NCI-H187 treated with DMSO at 0.1 percent for 48 hours (cell line): ENCODE results near the gene NDUFV2.
A peak's percentile ranks its signal among the peaks of the same experiment; 100 is the strongest.

Experiments used
- DNase-seq: peaks from one replicate; lab custom pipeline; 2025; lab: John Stamatoyannopoulos, UW

Gene NDUFV2

GRCh38 chr18:9120796-9121195, 18.3 kb downstream of the NDUFV2 start:
- DNase-seq, result no peak

DNA sequence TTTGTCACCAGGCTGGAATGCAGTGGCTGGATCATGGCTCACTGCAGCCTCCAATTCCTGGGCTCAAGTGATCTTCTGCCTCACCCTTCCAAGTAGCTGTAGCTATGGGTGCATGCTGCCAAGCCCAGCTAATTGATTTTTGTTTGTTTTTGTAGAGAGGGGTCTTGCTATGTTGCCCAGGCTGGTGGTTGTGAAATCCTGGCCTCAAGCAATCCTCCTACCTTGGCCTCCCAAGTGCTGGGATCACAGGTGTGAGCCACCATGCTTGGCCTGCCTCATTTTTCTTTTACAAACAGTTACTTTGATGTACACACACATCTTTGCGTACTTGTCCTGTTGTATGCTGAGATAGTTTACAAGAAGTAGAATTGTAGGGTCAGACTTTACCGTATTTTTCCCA, 21.0 kb downstream of the NDUFV2 start:
- DNase-seq, result no peak

- no peak for DNase-seq
Observed at GRCh38 chr18:9124824-9125223, 22.3 kb downstream of the NDUFV2 start.

- no peak for DNase-seq
Observed at GRCh38 chr18:9126337-9126736, 23.8 kb downstream of the NDUFV2 start.

DNA sequence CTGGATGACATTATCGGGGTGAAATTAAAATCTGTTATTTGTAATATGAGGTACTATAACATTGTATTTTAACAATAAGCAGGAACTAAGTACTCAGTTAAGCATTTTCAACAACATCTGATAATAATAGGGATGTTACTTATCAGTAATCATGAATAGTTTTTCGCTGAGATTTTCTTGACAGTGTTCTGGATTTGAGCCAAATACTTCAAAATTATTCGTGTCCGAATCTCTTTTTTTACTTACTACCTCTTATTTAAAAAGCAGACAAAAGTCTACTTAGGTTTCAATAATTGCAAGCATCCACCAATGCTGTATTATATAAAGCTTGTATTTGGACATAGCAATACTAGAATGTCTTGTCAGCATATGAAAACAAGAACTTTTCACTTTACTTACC, 27.7 kb downstream of the NDUFV2 start:
- DNase-seq, result no peak

- DNase-seq, result no peak
Observed at GRCh38 chr18:9130806-9131205, 28.3 kb downstream of the NDUFV2 start.

- no peak for DNase-seq
Observed at GRCh38 chr18:9132628-9133027, 30.1 kb downstream of the NDUFV2 start.

- no peak for DNase-seq
Observed at GRCh38 chr18:9133225-9133624, 30.7 kb downstream of the NDUFV2 start.

GRCh38 chr18:9135081-9135911, 32.8 kb downstream of the NDUFV2 start:
- no peak for DNase-seq

DNA sequence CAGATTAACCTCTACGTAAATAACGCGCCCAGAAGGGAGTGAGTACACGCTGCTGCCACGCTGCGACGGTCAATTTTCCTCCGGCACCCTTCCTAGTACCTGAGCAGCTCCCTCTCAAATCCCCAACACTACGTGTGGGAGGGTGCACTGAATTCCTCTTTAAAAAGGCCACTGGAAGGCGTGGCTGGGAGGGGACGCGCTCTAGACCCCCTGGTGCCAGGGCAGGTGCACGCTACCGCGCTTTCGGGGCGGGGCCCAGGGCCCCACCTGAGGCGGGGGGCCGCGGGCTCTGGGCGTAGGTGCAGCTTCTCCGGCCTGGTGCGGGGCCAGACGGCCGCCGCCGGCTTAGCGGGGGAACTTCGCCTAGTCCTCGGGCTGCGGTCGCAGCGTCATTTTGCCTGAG, 33.4 kb downstream of the NDUFV2 start:
- peak; percentile 20 for DNase-seq

DNA sequence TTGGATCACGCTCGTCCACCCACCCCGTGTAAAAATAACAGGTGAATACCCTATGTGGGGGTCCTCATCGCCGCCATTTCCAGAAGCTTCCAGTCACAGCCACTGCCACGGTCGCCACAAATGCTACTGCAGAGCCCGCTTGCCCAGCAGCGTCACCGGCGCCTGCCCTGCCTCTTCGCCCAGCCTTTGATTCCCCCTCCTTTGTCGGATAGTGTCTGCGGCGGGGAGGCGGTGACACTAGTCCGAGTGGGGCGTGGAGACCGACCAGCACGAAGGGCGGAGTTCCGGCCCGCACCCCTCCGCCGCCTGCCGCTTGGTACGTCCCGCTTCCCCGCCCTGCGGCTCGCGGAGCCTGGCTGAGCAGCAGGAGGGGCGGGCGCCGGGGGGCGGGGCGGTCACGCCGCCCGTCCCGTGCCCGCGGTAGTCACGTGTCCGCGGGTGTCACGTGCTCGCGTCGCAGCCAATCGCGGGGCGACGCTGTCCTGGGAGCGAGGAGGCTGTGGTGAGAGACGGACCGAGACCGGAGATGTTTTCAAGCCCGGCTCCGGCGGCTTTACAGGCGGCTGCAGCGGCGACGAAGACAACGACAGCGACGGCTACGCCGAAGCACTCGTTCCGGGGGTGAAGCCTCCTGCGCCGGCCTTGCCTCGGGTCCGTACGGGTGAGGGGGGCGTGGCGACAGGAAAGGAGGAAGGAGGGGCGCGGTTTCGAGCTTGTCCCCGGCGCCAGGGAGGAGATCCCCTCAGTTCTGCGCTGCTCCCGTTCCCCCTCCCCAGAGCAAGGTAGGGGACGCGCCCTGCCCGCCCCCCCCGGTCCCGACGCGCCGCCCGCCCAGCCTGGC, 34.0 kb downstream of the NDUFV2 start, which contains the start of gene ANKRD12:
Gene ANKRD12, plus strand, starts transcription at position 467 of the 841 bp plus-strand sequence. CDS start 45,652 bp downstream, outside the sequence.
- DNase-seq, result peak; percentile 51

DNA sequence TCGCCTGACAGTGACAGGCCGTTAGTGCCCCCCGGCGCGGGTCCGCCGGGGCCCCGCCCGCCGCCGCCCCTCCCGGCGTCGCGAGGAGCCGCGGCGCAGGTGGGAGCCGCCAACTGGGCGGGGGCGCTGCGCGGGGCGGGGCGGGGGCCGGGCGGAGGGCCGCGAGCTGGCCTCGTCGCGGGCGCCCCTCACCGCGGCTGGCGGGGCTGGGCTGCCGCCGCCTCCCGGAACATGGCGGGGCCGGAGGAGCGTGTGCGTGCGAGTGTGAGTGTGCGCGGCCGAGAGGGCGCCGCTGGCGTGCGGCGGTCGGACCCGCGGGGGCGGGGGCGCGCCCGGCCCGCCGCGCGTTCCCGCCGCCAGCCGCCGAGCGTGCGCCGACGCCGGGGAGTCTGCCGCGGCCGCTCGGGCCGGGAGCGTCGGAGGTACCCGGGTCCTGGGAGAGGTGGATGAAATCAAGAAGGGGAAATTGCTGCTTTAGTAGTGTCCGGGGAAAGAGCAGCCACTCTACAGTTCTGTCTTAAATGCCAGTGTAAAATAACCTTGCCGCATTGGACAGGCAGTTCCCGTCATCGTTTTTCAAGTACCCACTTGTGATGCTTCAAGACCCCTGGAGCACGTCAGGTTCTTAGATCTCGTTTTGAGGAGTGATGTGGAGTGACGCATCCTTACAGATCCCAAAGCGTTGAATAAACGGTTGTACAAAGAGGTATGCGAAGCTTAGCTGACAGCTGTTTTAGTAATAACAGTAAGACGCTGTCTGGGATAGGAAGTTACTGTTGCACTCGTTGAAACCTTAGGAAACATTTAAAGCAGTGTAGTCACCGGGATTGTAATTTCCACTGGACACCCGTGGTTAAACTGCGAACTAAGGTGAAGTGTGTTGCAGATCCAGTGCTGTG, 34.9 kb downstream of the NDUFV2 start:
- no peak for DNase-seq

DNA sequence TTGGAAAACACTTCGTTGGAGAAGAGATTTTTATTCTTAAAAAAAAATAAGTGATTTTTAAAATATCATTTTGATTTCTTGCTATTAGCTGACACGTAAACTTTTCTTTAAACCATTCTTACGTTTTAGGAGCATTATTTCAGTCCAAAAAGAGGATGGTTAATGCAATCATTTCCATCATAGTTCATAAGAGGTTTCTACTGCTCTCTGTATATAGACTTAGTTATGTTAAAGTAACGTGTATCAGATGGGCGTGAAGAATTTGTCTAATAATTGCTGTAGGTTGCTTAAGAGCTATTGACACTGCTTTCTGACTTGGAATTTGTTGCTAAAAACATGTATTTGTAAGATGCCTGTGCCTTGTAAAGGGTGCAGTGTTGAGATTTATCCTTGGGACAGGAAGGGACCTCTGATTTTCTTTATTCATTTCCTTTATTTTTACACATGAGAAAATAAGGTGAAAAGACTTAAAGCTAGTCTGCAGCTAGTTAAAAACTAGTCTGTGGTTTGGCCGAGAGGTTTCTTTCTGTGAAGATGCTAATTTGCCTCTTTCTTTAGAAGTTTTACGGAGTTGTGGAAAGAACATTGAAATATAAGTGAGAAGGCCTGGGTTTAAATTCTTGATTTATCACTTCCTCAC, 37.0 kb downstream of the NDUFV2 start:
- no peak for DNase-seq

DNA sequence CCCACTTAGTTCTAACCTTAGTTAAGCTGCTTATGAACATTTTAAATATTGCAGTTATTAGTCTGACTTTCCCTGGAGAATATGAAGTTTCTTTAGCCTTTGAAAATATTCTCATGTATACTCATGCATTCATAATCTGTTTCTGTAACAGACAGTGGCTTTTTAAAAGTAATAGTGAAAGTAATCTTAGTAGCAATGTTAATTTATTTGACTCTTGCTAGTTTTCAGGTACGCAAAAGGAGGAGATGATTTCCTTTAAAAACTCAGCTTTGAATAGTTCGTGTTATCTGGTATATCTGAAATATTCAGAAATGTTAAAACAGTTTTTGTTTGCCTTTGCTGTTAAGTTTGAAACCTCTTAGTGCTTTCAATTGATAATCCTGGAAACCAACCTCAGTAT, 37.9 kb downstream of the NDUFV2 start:
- no peak for DNase-seq

DNA sequence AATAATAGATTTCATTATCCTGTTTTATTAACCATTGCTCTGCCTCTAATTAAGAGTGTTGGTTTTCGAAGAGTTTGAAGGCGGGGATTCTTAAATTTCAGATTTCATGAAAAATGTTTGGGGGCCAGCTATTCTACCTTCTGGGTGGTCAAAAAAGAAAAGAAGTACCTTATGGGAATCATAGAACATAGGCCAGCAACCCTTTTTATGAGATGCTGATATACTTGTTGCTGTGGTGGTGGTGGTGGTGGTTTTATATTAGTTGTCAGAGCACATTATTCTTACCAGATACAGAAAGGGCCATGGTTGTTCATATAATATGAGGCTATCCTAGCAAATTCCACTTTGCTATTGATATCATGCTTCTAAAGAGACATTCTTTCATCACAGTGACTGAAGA, 38.5 kb downstream of the NDUFV2 start:
- DNase-seq, result no peak

DNA sequence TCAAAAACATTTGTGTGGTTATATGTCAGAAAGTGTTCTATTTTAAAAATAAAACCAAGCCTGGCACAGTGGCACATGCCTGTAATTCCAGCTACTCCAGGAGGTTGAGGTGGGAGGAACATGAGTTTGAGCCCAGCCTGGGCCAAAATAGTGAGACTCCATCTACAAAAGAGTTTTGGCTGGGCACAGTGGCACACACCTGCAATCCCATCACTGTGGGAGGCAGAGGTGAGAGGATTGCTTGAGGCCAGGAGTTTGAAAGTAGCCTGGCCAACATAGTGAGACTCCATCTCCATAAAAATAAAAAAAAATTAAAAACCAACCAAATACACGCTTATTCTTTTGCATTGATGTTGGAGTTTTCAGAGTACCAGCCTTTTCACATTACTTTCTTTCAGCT, 43.7 kb downstream of the NDUFV2 start:
- no peak for DNase-seq

DNA sequence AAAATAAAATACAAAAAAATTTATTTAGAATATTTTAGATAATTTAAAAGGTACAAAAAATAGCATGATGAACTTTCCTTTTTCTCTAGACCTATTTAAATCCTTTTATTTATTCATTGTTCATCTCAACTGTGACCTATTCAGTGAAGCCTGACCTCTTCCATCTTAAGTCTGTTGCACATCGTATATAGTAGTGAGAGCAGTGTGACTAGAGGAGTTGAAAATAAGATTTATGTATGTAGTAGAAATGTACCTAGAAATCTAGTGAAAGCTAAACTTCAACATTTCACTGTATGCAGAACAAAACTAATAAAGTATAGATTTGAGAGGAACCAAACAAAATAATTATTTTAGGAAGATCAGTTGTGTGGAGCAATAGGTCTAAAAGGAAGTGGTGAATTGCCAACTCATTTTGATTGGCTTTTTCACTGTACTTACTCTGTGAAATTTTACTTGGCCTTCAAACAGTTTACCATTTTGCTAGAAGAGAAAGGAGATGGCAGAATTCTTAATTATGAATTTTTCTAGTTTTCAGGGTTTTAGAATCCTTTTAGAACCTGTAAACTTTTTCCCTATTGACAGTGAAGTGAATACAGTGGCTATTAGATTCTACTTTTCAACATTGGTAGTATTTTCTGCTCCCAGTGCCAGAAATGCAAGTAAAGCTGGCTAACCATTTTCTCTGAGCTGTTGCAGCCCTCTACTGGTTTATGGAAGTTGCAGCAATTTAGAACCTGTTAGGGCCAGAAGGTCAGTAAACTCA, 45.1 kb downstream of the NDUFV2 start:
- DNase-seq, result no peak

DNA sequence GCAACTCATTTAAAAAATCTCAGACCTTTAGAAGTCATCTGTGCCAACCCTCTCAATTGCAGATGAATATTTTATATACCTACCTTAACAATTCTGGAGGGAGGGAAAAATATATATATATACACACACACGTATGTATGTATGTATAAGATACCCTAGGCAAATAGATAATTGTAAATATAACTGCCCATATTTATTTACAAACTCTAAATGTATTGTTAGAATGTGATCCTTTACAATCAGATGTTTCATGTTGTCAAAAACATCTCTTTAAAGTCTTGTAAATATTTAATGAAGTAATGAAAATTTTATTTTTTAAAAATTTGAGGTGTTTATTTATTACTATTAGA, 45.7 kb downstream of the NDUFV2 start:
- DNase-seq, result no peak

- no peak for DNase-seq
Observed at GRCh38 chr18:9150121-9150520, 47.6 kb downstream of the NDUFV2 start.

GRCh38 chr18:9153256-9153655, 50.8 kb downstream of the NDUFV2 start:
- DNase-seq, result no peak
